Epithelial cell of esophagus (primary cell): Measurements from ENCODE around the gene KNL1.

Experiments
- DNase-seq: peaks from one replicate; pipeline ENCODE4 v3.0.0; 2010; ENCODE audit warnings: low read depth
- H3K4me3 ChIP-seq: 2 replicates; pipeline ENCODE4 v1.5.1; 2011; ENCODE audit warnings: mild to moderate bottlenecking, low read length, control low read depth
- TF ChIP-seq, protein P1 (sequence below): IDR thresholded peaks from 2 replicates; pipeline ENCODE4 v1.5.1; 2011; ENCODE audit warnings: low read depth, mild to moderate bottlenecking, low read length, control low read depth, inconsistent platforms; ENCODE audit not compliant: insufficient read depth; ENCODE audit errors: missing control alignments

Gene KNL1

DNA sequence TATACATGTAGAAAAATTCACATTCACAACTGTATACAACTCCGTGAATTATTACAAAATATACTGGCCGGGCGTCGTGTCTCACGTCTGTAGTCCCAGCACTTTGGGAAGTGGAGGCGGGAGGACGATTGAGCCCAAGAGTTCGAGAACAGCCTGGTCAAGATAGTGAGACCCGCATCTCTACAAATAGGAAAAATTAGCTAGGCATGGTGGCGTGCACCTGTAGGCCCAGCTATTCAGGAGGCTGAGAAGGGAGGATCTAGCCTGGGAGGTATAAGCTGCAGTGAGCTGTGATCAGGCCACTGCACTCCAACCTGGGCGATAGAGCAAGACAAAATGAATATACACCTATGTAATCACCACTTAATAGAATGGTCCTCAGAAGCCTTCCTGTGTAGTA, 102.2 kb downstream of the KNL1 start:
- peak overlapping the region; percentile 88 for H3K4me3 ChIP-seq
- DNase-seq, result no peak
- TF ChIP-seq, protein P1, sequence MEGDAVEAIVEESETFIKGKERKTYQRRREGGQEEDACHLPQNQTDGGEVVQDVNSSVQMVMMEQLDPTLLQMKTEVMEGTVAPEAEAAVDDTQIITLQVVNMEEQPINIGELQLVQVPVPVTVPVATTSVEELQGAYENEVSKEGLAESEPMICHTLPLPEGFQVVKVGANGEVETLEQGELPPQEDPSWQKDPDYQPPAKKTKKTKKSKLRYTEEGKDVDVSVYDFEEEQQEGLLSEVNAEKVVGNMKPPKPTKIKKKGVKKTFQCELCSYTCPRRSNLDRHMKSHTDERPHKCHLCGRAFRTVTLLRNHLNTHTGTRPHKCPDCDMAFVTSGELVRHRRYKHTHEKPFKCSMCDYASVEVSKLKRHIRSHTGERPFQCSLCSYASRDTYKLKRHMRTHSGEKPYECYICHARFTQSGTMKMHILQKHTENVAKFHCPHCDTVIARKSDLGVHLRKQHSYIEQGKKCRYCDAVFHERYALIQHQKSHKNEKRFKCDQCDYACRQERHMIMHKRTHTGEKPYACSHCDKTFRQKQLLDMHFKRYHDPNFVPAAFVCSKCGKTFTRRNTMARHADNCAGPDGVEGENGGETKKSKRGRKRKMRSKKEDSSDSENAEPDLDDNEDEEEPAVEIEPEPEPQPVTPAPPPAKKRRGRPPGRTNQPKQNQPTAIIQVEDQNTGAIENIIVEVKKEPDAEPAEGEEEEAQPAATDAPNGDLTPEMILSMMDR, result no peak

DNA sequence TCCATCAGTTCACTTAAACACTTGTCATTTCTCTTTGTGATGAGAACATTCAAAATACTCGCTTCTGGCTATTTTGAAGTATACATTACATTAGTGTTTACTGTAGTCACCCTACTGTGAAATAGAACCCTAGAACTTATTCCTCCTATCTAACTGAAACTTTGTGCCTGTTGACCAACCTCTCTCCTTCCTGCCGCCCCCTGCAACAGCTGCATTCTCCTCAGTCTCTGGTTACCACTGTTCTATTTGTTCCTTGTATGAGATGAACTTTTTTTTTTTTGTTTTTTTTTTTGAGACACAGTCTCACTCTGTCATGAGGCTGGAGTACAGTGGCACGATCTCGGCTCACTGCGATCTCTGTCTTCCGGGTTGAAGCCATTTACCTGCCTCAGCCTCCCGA, 103.9 kb downstream of the KNL1 start:
- no peak for DNase-seq
- H3K4me3 ChIP-seq, result no peak overlapping the region
- TF ChIP-seq, protein P1, result no peak

DNA sequence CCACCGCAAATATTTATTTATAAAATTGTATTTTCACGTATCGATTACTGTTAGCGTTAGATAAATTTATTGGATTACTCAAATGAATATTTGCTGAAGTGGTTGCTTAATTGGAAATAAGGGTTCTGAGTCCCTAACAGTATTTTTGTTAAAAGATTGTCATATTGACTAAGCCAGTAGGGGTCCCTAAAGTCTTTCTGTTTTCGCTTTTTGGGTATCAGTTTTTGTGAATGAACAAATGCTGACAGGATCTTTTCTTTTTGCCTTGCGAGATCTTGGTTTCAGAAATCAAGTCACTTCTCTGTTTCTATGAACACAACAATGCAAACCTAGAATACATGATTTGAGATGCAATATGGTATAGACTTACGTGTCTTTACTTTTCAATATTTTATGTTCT, 108.0 kb downstream of the KNL1 start:
- DNase-seq, result no peak
- TF ChIP-seq, protein P1, result no peak
- no peak overlapping the region for H3K4me3 ChIP-seq

DNA sequence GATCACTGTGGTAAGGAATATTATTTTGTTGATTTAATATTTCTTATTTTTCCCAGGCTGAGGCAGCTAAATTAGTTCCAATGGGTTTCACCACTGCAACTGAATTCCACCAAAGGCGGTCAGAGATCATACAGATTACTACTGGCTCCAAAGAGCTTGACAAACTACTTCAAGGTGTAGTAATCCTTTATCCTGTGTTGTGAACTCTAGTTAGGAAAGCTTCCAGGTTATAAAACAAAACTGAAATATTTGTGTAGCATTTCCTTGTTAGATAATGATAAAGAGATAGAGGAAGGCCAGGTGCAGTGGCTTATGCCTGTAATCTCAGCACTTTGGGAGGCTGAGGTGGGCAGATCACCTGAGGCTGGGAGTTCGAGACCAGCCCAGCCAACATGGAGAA, 112.1 kb downstream of the KNL1 start:
- H3K4me3 ChIP-seq, result no peak overlapping the region
- no peak for DNase-seq
- TF ChIP-seq, protein P1, result no peak
